ENCODE measurements around the gene PRDX5. TPM values are rescaled to one million over a fixed set of nuclear protein-coding genes. Genes with fewer than 3 reads are reported as not detected.
A peak's percentile ranks its signal among the peaks of the same experiment; 100 is the strongest.

The PRDX5 gene
- polyA plus RNA-seq, 1 experiment = 383 TPM

DNA sequence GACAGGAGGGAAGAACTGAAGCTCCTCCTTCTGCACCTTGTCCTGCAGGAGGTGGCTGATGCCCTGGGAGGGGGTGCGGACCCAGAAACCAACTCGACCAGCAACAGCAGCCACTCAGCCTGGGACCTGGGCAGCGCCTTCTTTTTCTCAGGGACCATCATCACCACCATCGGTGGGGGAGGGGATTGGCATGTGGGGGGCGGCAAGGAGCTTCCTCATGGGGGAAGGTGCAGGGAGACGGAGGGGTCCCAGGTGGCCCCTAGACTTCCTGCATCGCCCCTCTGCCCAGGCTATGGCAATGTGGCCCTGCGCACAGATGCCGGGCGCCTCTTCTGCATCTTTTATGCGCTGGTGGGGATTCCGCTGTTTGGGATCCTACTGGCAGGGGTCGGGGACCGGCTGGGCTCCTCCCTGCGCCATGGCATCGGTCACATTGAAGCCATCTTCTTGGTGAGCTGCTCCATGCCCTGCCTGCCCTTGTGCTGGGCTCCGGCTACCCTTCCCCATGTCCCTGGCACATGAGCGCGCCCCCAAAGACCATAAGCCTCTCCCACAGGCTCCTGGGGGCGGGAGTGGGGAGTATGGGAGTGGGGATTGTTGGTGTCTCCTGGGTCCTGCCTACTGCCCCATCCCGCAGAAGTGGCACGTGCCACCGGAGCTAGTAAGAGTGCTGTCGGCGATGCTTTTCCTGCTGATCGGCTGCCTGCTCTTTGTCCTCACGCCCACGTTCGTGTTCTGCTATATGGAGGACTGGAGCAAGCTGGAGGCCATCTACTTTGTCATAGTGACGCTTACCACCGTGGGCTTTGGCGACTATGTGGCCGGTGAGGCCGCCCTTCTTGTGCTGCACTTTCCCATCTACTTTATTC, 20.9 kb upstream of the PRDX5 start:
- Histone ChIP-seq H3K4me3 (ENCODE audit: low read depth, low read length) (no peak overlapping the region), H3K27ac (ENCODE audit: low read depth, low read length) (no peak overlapping the region), H3K27me3 (ENCODE audit: control insufficient read depth, insufficient read depth, low read length) (peaks cover 83% of the 10 kb centered on the region), H3K9me3 (ENCODE audit: control insufficient read depth, insufficient read depth, low read length) (peaks cover 4% of the 10 kb centered on the region; the same call in 1 of the 2 replicates)
- ChIA-PET CTCF (interaction anchor here (1.0 to 2.7 kb wide), 3 partner anchors 7 to 45 kb away, joined by 3 to 14 read pairs (median 3); no protein-coding TSS in a partner anchor), POLR2A (no interaction called here)
- DNase-seq (ENCODE audit: low read depth, low spot score) = no peak
- TF ChIP-seq, protein P1, sequence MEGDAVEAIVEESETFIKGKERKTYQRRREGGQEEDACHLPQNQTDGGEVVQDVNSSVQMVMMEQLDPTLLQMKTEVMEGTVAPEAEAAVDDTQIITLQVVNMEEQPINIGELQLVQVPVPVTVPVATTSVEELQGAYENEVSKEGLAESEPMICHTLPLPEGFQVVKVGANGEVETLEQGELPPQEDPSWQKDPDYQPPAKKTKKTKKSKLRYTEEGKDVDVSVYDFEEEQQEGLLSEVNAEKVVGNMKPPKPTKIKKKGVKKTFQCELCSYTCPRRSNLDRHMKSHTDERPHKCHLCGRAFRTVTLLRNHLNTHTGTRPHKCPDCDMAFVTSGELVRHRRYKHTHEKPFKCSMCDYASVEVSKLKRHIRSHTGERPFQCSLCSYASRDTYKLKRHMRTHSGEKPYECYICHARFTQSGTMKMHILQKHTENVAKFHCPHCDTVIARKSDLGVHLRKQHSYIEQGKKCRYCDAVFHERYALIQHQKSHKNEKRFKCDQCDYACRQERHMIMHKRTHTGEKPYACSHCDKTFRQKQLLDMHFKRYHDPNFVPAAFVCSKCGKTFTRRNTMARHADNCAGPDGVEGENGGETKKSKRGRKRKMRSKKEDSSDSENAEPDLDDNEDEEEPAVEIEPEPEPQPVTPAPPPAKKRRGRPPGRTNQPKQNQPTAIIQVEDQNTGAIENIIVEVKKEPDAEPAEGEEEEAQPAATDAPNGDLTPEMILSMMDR (IDR thresholded peaks at IDR 0.05; ENCODE audit: low read depth, low read length) = no peak

DNA sequence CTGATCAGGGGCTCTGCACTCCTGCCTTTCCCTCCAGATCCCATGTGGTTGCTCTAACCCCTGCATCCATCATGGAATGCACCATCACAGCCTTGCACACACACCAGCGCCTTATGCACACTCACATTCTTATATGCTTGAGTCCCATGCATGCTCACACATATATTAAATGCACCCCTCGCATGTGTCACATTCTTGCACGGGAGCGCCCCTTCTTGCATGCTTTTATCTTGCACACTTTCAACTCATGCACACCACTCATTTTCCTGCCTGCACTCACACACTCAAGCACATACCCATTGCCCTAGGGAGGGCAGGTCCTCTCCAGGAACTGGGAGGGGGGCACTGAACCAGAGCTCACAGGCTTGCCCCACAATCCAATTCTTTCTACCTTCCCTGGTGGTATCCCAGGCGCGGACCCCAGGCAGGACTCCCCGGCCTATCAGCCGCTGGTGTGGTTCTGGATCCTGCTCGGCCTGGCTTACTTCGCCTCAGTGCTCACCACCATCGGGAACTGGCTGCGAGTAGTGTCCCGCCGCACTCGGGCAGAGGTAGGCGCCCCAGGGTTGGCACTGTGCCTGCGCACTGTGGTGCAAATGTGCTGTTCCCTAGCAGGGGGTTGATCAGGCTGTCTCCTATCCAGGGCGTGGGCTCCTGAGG, 20.1 kb upstream of the PRDX5 start:
- H3K4me3 ChIP-seq (ENCODE audit: low read depth, low read length) = no peak overlapping the region
- H3K27me3 ChIP-seq (ENCODE audit: control insufficient read depth, insufficient read depth, low read length) = peaks cover 75% of the 10 kb centered on the region
- H3K27ac ChIP-seq (ENCODE audit: low read depth, low read length) = no peak overlapping the region
- ChIA-PET POLR2A (no interaction called here), CTCF (interaction anchor here (1.0 kb wide), 2 partner anchors 23 to 94 kb away, joined by 3 read pairs; no protein-coding TSS in a partner anchor)
- no peak for DNase-seq (ENCODE audit: low read depth, low spot score)
- TF ChIP-seq, protein P1 (IDR thresholded peaks at IDR 0.05; ENCODE audit: low read depth, low read length) = no peak
- peaks cover 4% of the 10 kb centered on the region; the same call in 1 of the 2 replicates for H3K9me3 ChIP-seq (ENCODE audit: control insufficient read depth, insufficient read depth, low read length)

DNA sequence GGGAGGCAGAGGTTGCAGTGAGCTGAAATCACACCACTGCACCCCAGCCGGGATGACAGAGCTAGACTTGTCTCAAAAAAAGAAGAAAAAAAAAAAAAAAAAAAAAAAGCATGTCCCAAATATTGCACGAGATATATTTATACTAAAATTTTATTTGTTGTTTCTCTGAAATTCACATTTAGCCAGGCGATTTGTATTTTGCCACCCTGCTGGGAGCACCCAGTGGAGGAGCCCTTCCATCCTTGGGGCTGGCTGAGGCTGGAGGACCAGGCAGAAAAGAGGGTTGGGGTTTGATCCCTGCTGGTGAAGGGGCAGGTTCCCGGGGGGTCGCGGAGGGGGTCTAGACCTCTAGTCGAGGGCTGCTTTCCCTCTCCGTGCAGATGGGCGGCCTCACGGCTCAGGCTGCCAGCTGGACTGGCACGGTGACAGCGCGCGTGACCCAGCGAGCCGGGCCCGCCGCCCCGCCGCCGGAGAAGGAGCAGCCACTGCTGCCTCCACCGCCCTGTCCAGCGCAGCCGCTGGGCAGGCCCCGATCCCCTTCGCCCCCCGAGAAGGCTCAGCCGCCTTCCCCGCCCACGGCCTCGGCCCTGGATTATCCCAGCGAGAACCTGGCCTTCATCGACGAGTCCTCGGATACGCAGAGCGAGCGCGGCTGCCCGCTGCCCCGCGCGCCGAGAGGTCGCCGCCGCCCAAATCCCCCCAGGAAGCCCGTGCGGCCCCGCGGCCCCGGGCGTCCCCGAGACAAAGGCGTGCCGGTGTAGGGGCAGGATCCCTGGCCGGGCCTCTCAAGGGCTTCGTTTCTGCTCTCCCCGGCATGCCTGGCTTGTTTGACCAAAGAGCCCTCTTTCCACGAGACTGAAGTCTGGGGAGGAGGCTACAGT, 18.7 kb upstream of the PRDX5 start:
- H3K27me3 ChIP-seq (ENCODE audit: control insufficient read depth, insufficient read depth, low read length) = peaks cover 65% of the 10 kb centered on the region
- peak overlapping the region; percentile 27; the same call in 1 of the 2 replicates for H3K4me3 ChIP-seq (ENCODE audit: low read depth, low read length)
- H3K9me3 ChIP-seq (ENCODE audit: control insufficient read depth, insufficient read depth, low read length) = peaks cover 4% of the 10 kb centered on the region; the same call in 1 of the 2 replicates
- TF ChIP-seq, protein P1 (IDR thresholded peaks at IDR 0.05; ENCODE audit: low read depth, low read length) = no peak
- H3K27ac ChIP-seq (ENCODE audit: low read depth, low read length) = no peak overlapping the region
- ChIA-PET CTCF (interaction anchor here (0.7 to 1.0 kb wide), 2 partner anchors 14 to 95 kb away, joined by 3 read pairs; no protein-coding TSS in a partner anchor), POLR2A (no interaction called here)
- DNase-seq (ENCODE audit: low read depth, low spot score) = no peak

DNA sequence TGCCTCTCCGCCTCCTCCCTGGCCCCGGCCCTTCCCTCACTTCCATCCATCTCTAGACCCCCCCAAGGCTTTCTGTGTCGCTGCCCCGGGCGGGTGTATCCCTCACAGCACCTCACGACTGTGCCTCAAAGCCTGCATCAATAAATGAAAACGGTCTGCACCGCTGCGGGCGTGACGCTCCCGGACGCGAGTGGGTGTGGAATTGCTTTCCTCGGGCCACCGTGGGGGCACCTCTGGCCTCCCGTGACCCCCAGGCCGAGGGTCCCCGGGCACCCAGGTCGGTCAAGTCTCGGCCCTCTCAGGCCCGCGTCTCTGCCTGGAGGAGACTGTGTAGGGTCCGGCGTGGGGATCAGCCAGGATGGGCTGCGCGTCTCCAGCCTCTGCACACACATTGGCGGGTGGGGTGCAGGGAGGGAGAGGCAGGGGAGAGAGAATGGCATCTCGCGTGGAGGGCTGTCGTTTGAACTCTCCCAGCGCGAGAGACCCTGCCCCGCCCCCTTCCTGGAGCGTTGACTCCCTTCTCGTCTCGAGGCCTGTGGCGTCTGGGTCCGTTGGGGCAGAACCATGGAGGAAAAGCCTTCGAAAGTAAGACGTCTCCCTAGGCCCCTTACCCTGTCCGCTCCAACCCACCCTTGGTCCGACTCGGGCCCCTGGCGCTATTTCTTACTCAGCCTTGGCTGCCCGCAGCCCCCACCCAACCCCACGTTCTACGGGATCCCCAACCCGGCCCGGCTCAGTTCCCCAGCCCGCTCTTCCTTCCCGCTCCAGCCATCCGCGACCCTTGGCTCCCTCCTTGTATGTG, 17.9 kb upstream of the PRDX5 start, which contains the start of gene CATSPERZ:
Gene CATSPERZ (plus strand): TSS at position 512 of the 802 bp plus-strand sequence. CDS start 53 bp downstream, at position 565.
- Histone ChIP-seq H3K9me3 (ENCODE audit: control insufficient read depth, insufficient read depth, low read length) (peaks cover 4% of the 10 kb centered on the region; the same call in 1 of the 2 replicates), H3K4me3 (ENCODE audit: low read depth, low read length) (peak within 1 kb of the TSS; percentile 31), H3K27ac (ENCODE audit: low read depth, low read length) (no peak within 1 kb of the TSS), H3K27me3 (ENCODE audit: control insufficient read depth, insufficient read depth, low read length) (peaks cover 58% of the 10 kb centered on the region)
- TF ChIP-seq, protein P1 (IDR thresholded peaks at IDR 0.05; ENCODE audit: low read depth, low read length) = no peak
- CTCF ChIA-PET = interaction anchor here (0.8 to 5.1 kb wide), 20 partner anchors 11 to 448 kb away, joined by 3 to 125 read pairs (median 6); partner anchors contain the start of genes BAD, FERMT3, GPR137 and KCNK4
- POLR2A ChIA-PET = interaction anchor here (0.6 to 1.1 kb wide), 5 partner anchors 29 to 115 kb away, joined by 3 to 7 read pairs (median 3); no protein-coding TSS in a partner anchor
- DNase-seq (ENCODE audit: low read depth, low spot score) = no peak

Data from AG04450 (cell line).